ENCODE measurements around the gene TFEB. TPM values are rescaled to one million over a fixed set of nuclear protein-coding genes. Genes with fewer than 3 reads are reported as not detected.
A peak's percentile ranks its signal among the peaks of the same experiment; 100 is the strongest.

TFEB gene
- total RNA-seq, 4 donors from 2014 or later = 19.0 to 23.3 (median 21.6) TPM

GRCh38 chr6:41648070-41648585 lies 87.3 kb downstream of the TFEB start:
- Histone ChIP-seq H3K4me1 (peaks cover 10% of the 10 kb centered on the region), H3K27me3 (no peaks in the 10 kb centered on the region), H3K9me3 (no peaks in the 10 kb centered on the region), H3K4me3 (no peak overlapping the region), H3K36me3 (peaks cover 3% of the 10 kb centered on the region), H3K27ac (no peak overlapping the region)
- no peak for TF ChIP-seq POLR2AphosphoS5 (IDR thresholded peaks at IDR 0.05)
- DNase-seq (ENCODE audit: low spot score in 2 of 2) = no peak
- 78% methylated on average over 7 of the region's 7 CpGs for WGBS

- Histone ChIP-seq H3K27me3 (no peaks in the 10 kb centered on the region), H3K9me3 (no peaks in the 10 kb centered on the region), H3K27ac (no peak overlapping the region), H3K4me3 (no peak overlapping the region), H3K36me3 (peaks cover 3% of the 10 kb centered on the region), H3K4me1 (peaks cover 10% of the 10 kb centered on the region)
- WGBS = 87% methylated on average over 5 of the region's 9 CpGs
- no peak for DNase-seq (ENCODE audit: low spot score in 2 of 2)
- TF ChIP-seq CTCF (IDR thresholded peaks at IDR 0.05) (no peak), POLR2AphosphoS5 (IDR thresholded peaks at IDR 0.05) (no peak)
These were observed 88.3 kb downstream of the TFEB start for GRCh38 chr6:41647061-41647511.

GRCh38 chr6:41646026-41646795 lies 89.2 kb downstream of the TFEB start:
- peak in 1 of 2 donors; percentile 50 for DNase-seq (ENCODE audit: low spot score in 2 of 2)
- Histone ChIP-seq H3K4me1 (peaks cover 10% of the 10 kb centered on the region), H3K27me3 (no peaks in the 10 kb centered on the region), H3K27ac (no peak overlapping the region), H3K36me3 (peaks cover 3% of the 10 kb centered on the region), H3K9me3 (no peaks in the 10 kb centered on the region), H3K4me3 (no peak overlapping the region)
- whole genome bisulfite sequencing = 77% methylated on average over 12 of the region's 14 CpGs
- TF ChIP-seq EP300 (IDR thresholded peaks at IDR 0.05) (no peak), POLR2AphosphoS5 (IDR thresholded peaks at IDR 0.05) (no peak), CTCF (IDR thresholded peaks at IDR 0.05) (no peak), POLR2A (IDR thresholded peaks at IDR 0.05) (no peak)

GRCh38 chr6:41645007-41645618 lies 90.3 kb downstream of the TFEB start:
- TF ChIP-seq CTCF (IDR thresholded peaks at IDR 0.05) (no peak), EP300 (IDR thresholded peaks at IDR 0.05) (no peak), POLR2A (IDR thresholded peaks at IDR 0.05) (no peak), POLR2AphosphoS5 (IDR thresholded peaks at IDR 0.05) (no peak)
- WGBS = 77% methylated on average over 12 of the region's 12 CpGs

GRCh38 chr6:41644297-41644879 lies 91.0 kb downstream of the TFEB start:
- Histone ChIP-seq H3K27me3 (no peaks in the 10 kb centered on the region), H3K4me3 (no peak overlapping the region), H3K27ac (no peak overlapping the region), H3K36me3 (no peaks in the 10 kb centered on the region), H3K4me1 (peaks cover 10% of the 10 kb centered on the region), H3K9me3 (no peaks in the 10 kb centered on the region)
- DNase-seq (ENCODE audit: low spot score in 2 of 2) = peak in 1 of 2 donors; percentile 52
- TF ChIP-seq EP300 (IDR thresholded peaks at IDR 0.05) = no peak
- WGBS = 74% methylated on average over 3 of the region's 4 CpGs

More at GRCh38 chr6:41645007-41645618, 90.3 kb downstream of the TFEB start:
- Histone ChIP-seq H3K27ac (no peak overlapping the region), H3K9me3 (no peaks in the 10 kb centered on the region), H3K4me3 (no peak overlapping the region), H3K4me1 (peaks cover 10% of the 10 kb centered on the region), H3K36me3 (peaks cover under 1% of the 10 kb centered on the region), H3K27me3 (no peaks in the 10 kb centered on the region)
- DNase-seq (ENCODE audit: low spot score in 2 of 2) = peak in 1 of 2 donors; percentile 55

GRCh38 chr6:41643899-41644269 lies 91.5 kb downstream of the TFEB start:
- no peak overlapping the region for H3K27ac ChIP-seq

More at GRCh38 chr6:41643899-41644269, 91.5 kb downstream of the TFEB start:
- Histone ChIP-seq H3K9me3 (no peaks in the 10 kb centered on the region), H3K27me3 (peaks cover 4% of the 10 kb centered on the region), H3K4me1 (peaks cover 14% of the 10 kb centered on the region), H3K36me3 (no peaks in the 10 kb centered on the region), H3K4me3 (no peak overlapping the region)
- 71% methylated on average over 4 of the region's 4 CpGs for WGBS
- peak in 1 of 2 donors; percentile 30 for DNase-seq (ENCODE audit: low spot score in 2 of 2)
- TF ChIP-seq POLR2AphosphoS5 (IDR thresholded peaks at IDR 0.05) (no peak), CTCF (IDR thresholded peaks at IDR 0.05) (no peak), EP300 (IDR thresholded peaks at IDR 0.05) (no peak), POLR2A (IDR thresholded peaks at IDR 0.05) (no peak)
